ENCODE results near the gene ODF2. TPM values are rescaled to one million over a fixed set of nuclear protein-coding genes. Genes with fewer than 3 reads are reported as not detected.
A peak's percentile ranks its signal among the peaks of the same experiment; 100 is the strongest.

The ODF2 gene
- total and polyA plus RNA-seq, 2 of the 13 experiments (the other 11 are each of a cell fraction or from before 2014, with no cell fraction given), result 9.8 to 31.3 TPM

- Histone ChIP-seq H3K27me3 (ENCODE audit: control insufficient read depth in 1 of 2, insufficient read depth in 2 of 2, low read length in 2 of 2) (no peaks in the 10 kb centered on the region; a peak in 1 of 5 replicates), H3K79me2 (ENCODE audit: insufficient read depth, low read length) (peaks cover 19% of the 10 kb centered on the region), H3K4me2 (ENCODE audit: low read depth, low read length) (peak within 1 kb of the TSS; percentile 88), H3K4me1 (ENCODE audit: insufficient read depth, low read length) (peaks cover 21% of the 10 kb centered on the region), H3K9me3 (ENCODE audit: low read length) (no peaks in the 10 kb centered on the region), H3K36me3 (replicated peaks in 1 of 2; ENCODE audit: control insufficient read depth in 1 of 2, insufficient read depth in 2 of 2, low read length in 2 of 2) (peaks cover 1 to 12% of the 10 kb centered on the region in 2 experiments; a peak in 4 of 5 replicates), H3K9ac (ENCODE audit: insufficient read depth, low read depth, low read length) (peak within 1 kb of the TSS; percentile 87), H4K20me1 (ENCODE audit: insufficient read depth, low read length) (no peaks in the 10 kb centered on the region), H3K27ac (ENCODE audit: extremely low read length, insufficient read depth, low read length) (peak within 1 kb of the TSS; percentile 79), H3K4me3 (replicated peaks in 1 of 3; ENCODE audit: insufficient read depth in 1 of 3, low read depth in 2 of 3, low read length in 3 of 3) (peak within 1 kb of the TSS; percentile 82 to 96 (median 90)), H2AFZ (ENCODE audit: low read length) (peak within 1 kb of the TSS; percentile 84)
- TSS peak; percentile 67 for BruUV-seq (replicated peaks)
- ATAC-seq, result peak; percentile 98
- CTCF ChIA-PET (ENCODE audit: low intra/inter-chr PET ratio, low total read pairs), result no interaction called here
- intact Hi-C loops (cut with micrococcal nuclease; ENCODE audit: unreplicated experiment) (loop anchor here (5.0 kb wide), 1 partner anchor 48 kb away; the partner anchor contains the start of gene SPTAN1), in situ Hi-C loops (cut with HindIII; ENCODE audit: extremely low pct_ligation_motif_present, low pct_unique_long_range_greater_than_20kb) (no loop called here)
- under 1% methylated on average over 23 of the region's 64 CpGs for WGBS (ENCODE audit: low lambda C conversion rate)
- FAIRE-seq, result no peak
- peak; percentile 82 for DNase-seq (ENCODE audit: low spot score)
- POLR2A ChIA-PET, result interaction anchor here (1.0 to 2.0 kb wide), 6 partner anchors 9 to 229 kb away, joined by 3 to 13 read pairs (median 4); partner anchors contain the start of genes GOLGA2, ODF2, SPTAN1 and SWI5
- TF ChIP-seq ZNF281 (CRISPR knock-in tag; IDR thresholded peaks at IDR 0.05; ENCODE audit: borderline replicate concordance), result 0 out of 2 replicates have a peak, but pooled peaks have one; percentile 29
- TF ChIP-seq CBX1 (IDR thresholded peaks at IDR 0.05; ENCODE audit: low read depth), result no peak
- TF ChIP-seq HDAC2 (CRISPR knock-in tag; IDR thresholded peaks at IDR 0.05), result peak; percentile 63
- TF ChIP-seq ZNF3 (CRISPR knock-in tag; IDR thresholded peaks at IDR 0.05), result no peak
- no peak for TF ChIP-seq NFIB (CRISPR knock-in tag; IDR thresholded peaks at IDR 0.05; ENCODE audit: borderline replicate concordance)
- TF ChIP-seq ZMAT5 (CRISPR knock-in tag; IDR thresholded peaks at IDR 0.05; ENCODE audit: borderline replicate concordance, low read depth), result no peak
- no peak for TF ChIP-seq MAFF (IDR thresholded peaks at IDR 0.05; ENCODE audit: low read depth, low read length)
- TF ChIP-seq ATF1 (CRISPR knock-in tag; IDR thresholded peaks at IDR 0.05), result no peak
- no peak for TF ChIP-seq ETS1 (CRISPR knock-in tag; IDR thresholded peaks at IDR 0.05)
- peak; percentile 38; the same call in 1 of the 2 replicates for TF ChIP-seq ARID5B (CRISPR knock-in tag; IDR thresholded peaks at IDR 0.05)
- no peak for TF ChIP-seq TBX3 (IDR thresholded peaks at IDR 0.05; ENCODE audit: borderline replicate concordance)
- peak; percentile 75; the same call in 1 of the 2 replicates for TF ChIP-seq ZBTB26 (CRISPR knock-in tag; IDR thresholded peaks at IDR 0.05; ENCODE audit: borderline replicate concordance)
- no peak for TF ChIP-seq ZNF780A (CRISPR knock-in tag; IDR thresholded peaks at IDR 0.05)
Measured at GRCh38 chr9:128504485-128505413, 48.9 kb downstream of the ODF2 start, which contains the start of gene GLE1. GLE1 (plus strand) TSS chr9:128504719; CDS start chr9:128504806, 87 bp downstream.

All from HepG2 (cell line).